OCI-LY7 (cell line): ENCODE measurements around the gene THRB. TPM values are rescaled to one million over a fixed set of nuclear protein-coding genes. Genes with fewer than 3 reads are reported as not detected.

Experiments used
- BruUV-seq: library from RNA; stranded (reverse); fragments of 400-500 nt; replicated peaks from 2 replicates; lab custom pipeline; 2021; lab: Mats Ljungman, UMichigan
- CTCF ChIA-PET: fragments of 300-600 bp; sonication (Branson Sonifier 250); formaldehyde crosslinking; loops from one replicate; lab custom pipeline; 2022; ENCODE audit warnings: antibody characterized with exemption; ENCODE audit not compliant: unreplicated experiment; lab: Charles Lee
- POLR2A ChIA-PET: fragments of 300-600 bp; sonication (Branson Sonifier 250); formaldehyde crosslinking; loops from one replicate; lab custom pipeline; 2022; ENCODE audit warnings: antibody characterized with exemption; lab: Charles Lee
- DNase-seq: peaks from one replicate; pipeline ENCODE4 v3.0.0-alpha.2; 2015; ENCODE audit warnings: low spot score
- H2AFZ ChIP-seq: fragments of 200-600 bp; sonication (generic), shearing (Covaris generic); 2 replicates; pipeline ENCODE4 v1.6.1; 2014; ENCODE audit warnings: mild to moderate bottlenecking, antibody characterized with exemption, low read length, moderate library complexity
- H3K27ac ChIP-seq: fragments of 200-600 bp; sonication (generic); 2 replicates; pipeline ENCODE4 v1.5.1; 2014; ENCODE audit warnings: mixed run types, low read depth, mild to moderate bottlenecking, moderate library complexity, low read length, inconsistent platforms; ENCODE audit not compliant: poor library complexity, severe bottlenecking
- H3K36me3 ChIP-seq: fragments of 200-600 bp; sonication (generic); 2 replicates; pipeline ENCODE4 v1.6.1; 2014; ENCODE audit warnings: mild to moderate bottlenecking, antibody characterized with exemption, low read length, moderate library complexity, mixed read lengths; ENCODE audit not compliant: insufficient read depth
- H3K4me1 ChIP-seq: fragments of 200-600 bp; sonication (generic); 2 replicates; pipeline ENCODE4 v1.5.1; 2014; ENCODE audit warnings: mild to moderate bottlenecking, low read length; ENCODE audit not compliant: insufficient read depth, poor library complexity, severe bottlenecking
- H3K4me2 ChIP-seq: fragments of 200-600 bp; sonication (generic); 2 replicates; pipeline ENCODE4 v1.6.1; 2014; ENCODE audit warnings: mild to moderate bottlenecking, low read length
- H3K4me3 ChIP-seq: fragments of 200-600 bp; sonication (generic); 2 replicates; pipeline ENCODE4 v1.5.1; 2014; ENCODE audit warnings: mild to moderate bottlenecking, low read depth, low read length; ENCODE audit not compliant: poor library complexity, severe bottlenecking
- H3K79me2 ChIP-seq: fragments of 200-600 bp; sonication (generic); 2 replicates; pipeline ENCODE4 v1.6.1; 2016; ENCODE audit warnings: low read depth, mild to moderate bottlenecking, low read length, moderate library complexity, mixed read lengths; ENCODE audit not compliant: insufficient read depth
- H3K9me2 ChIP-seq: fragments of 200-600 bp; sonication (generic); 2 replicates; pipeline ENCODE4 v1.6.1; 2016; ENCODE audit warnings: mild to moderate bottlenecking, low read length, mixed read lengths; ENCODE audit not compliant: insufficient read depth
- H3K9me3 ChIP-seq: fragments of 200-600 bp; sonication (generic); 2 replicates; pipeline ENCODE4 v1.6.1; 2014; ENCODE audit warnings: mild to moderate bottlenecking, mixed run types, low read length, mixed read lengths
- H4K20me1 ChIP-seq: fragments of 200-600 bp; sonication (generic); 2 replicates; pipeline ENCODE4 v1.6.1; 2014; ENCODE audit warnings: mild to moderate bottlenecking, antibody characterized with exemption, low read length, moderate library complexity, mixed read lengths; ENCODE audit not compliant: insufficient read depth
- EZH2phosphoT487 ChIP-seq: fragments of 200-600 bp; sonication (generic); IDR thresholded peaks from 2 replicates; pipeline ENCODE4 v1.6.1; 2018; ENCODE audit warnings: low read depth, borderline replicate concordance, mild to moderate bottlenecking, mixed run types, antibody characterized with exemption, low read length, moderate library complexity, mixed read lengths
- intact Hi-C: fragments of 100-400 bp; cut with micrococcal nuclease; formaldehyde crosslinking; loops from one replicate; pipeline ENCODE4 v1.10.0; 2022; ENCODE audit not compliant: unreplicated experiment
- total RNA-seq, 2 experiments: library from RNA; depleted of rRNA in 1 of 2; stranded (reverse); fragments of >200 nt in 1 of 2; shearing (Covaris generic) in 1 of 2; gene quantifications; 2 replicates each; pipeline ENCODE4 v1.2.3, GENCODE V29; 2014 to 2022
- TF ChIP-seq, protein P1 (sequence below): fragments of 200-600 bp; sonication (generic); conservative IDR thresholded peaks from 2 replicates; pipeline ENCODE4 v1.5.1; 2014; ENCODE audit warnings: mild to moderate bottlenecking, antibody characterized with exemption, low read length, moderate library complexity, mixed read lengths

The THRB gene
- total RNA-seq, 2 experiments from 2014 or later = not detected

DNA sequence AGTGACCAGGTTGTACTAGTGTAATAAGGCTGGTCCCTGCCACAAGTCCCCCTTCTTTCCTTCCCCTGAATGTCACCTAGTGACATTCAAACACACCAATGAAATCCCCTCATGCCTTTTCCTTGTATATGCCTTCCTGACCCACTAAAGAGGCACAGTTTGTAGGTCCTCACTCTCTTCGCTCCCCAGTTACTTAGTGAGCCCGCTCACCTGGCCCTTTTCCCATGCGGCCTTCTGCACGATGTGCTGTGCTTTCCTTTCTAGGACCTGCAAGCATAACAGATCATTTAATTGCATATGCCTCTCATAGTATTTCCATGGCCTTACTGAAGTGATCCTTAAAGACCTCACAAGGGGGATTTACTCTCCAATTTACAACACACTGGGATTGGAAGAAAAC, 146.3 kb downstream of the THRB start:
- intact Hi-C loops = no loop called here
- POLR2A ChIA-PET = interaction anchor here (0.7 kb wide), 1 partner anchor 1720 kb away, joined by 3 read pairs; no protein-coding TSS in a partner anchor
- no TSS peak for BruUV-seq

DNA sequence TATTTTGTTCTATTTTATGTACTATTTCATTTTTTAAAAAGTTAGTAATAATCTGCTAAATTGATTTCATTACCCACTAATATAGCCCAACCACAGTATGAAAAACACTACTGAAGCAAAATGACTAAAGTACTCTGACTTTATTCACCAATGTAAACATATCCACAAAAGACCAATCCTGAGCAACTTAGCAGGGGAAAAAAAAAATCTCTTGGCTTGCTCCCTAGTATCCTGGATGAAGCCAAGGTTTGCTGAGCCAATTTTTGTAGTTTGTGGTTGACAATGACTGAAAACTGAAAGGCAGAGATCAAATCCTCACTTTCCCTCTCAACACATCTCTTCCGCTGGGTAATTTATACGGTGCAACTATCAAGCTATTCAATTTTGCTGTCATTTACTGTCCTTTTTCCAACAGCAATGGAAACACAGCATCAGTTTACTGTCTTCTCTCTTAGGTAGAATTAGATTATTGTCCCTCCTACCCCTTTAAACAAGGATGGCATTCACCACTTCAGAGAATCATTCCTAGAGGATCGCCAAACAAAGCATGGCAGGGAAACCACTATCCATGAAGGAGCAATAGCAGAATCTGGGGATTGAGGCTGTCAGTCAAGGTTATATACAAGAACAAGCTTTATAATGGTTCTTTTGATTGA, 149.7 kb downstream of the THRB start:
- H2AFZ ChIP-seq = no peak overlapping the region
- no peak for TF ChIP-seq EZH2phosphoT487
- TF ChIP-seq, protein P1, sequence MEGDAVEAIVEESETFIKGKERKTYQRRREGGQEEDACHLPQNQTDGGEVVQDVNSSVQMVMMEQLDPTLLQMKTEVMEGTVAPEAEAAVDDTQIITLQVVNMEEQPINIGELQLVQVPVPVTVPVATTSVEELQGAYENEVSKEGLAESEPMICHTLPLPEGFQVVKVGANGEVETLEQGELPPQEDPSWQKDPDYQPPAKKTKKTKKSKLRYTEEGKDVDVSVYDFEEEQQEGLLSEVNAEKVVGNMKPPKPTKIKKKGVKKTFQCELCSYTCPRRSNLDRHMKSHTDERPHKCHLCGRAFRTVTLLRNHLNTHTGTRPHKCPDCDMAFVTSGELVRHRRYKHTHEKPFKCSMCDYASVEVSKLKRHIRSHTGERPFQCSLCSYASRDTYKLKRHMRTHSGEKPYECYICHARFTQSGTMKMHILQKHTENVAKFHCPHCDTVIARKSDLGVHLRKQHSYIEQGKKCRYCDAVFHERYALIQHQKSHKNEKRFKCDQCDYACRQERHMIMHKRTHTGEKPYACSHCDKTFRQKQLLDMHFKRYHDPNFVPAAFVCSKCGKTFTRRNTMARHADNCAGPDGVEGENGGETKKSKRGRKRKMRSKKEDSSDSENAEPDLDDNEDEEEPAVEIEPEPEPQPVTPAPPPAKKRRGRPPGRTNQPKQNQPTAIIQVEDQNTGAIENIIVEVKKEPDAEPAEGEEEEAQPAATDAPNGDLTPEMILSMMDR = no peak
- H3K9me3 ChIP-seq = no peaks in the 10 kb centered on the region
- CTCF ChIA-PET = no interaction called here
- H3K79me2 ChIP-seq = no peaks in the 10 kb centered on the region
- no TSS peak for BruUV-seq
- POLR2A ChIA-PET = no interaction called here
- H3K9me2 ChIP-seq = no peaks in the 10 kb centered on the region
- intact Hi-C loops = no loop called here
- no peak overlapping the region for H3K4me2 ChIP-seq
- H3K27ac ChIP-seq = no peak overlapping the region
- H3K36me3 ChIP-seq = no peaks in the 10 kb centered on the region
- no peaks in the 10 kb centered on the region for H3K4me1 ChIP-seq
- no peaks in the 10 kb centered on the region for H4K20me1 ChIP-seq
- no peak overlapping the region for H3K4me3 ChIP-seq
- no peak for DNase-seq

More for the DNA sequence above, 146.3 kb downstream of the THRB start:
- no peaks in the 10 kb centered on the region for H3K9me3 ChIP-seq
- H3K9me2 ChIP-seq = no peaks in the 10 kb centered on the region
- CTCF ChIA-PET = no interaction called here
- no peak for DNase-seq
- no peaks in the 10 kb centered on the region for H3K4me1 ChIP-seq
- H3K79me2 ChIP-seq = no peaks in the 10 kb centered on the region
- H3K27ac ChIP-seq = no peak overlapping the region
- H3K36me3 ChIP-seq = no peaks in the 10 kb centered on the region
- no peak overlapping the region for H3K4me3 ChIP-seq
- H4K20me1 ChIP-seq = no peaks in the 10 kb centered on the region
- TF ChIP-seq, protein P1 = no peak
- no peak for TF ChIP-seq EZH2phosphoT487
- no peak overlapping the region for H2AFZ ChIP-seq
- H3K4me2 ChIP-seq = no peak overlapping the region

DNA sequence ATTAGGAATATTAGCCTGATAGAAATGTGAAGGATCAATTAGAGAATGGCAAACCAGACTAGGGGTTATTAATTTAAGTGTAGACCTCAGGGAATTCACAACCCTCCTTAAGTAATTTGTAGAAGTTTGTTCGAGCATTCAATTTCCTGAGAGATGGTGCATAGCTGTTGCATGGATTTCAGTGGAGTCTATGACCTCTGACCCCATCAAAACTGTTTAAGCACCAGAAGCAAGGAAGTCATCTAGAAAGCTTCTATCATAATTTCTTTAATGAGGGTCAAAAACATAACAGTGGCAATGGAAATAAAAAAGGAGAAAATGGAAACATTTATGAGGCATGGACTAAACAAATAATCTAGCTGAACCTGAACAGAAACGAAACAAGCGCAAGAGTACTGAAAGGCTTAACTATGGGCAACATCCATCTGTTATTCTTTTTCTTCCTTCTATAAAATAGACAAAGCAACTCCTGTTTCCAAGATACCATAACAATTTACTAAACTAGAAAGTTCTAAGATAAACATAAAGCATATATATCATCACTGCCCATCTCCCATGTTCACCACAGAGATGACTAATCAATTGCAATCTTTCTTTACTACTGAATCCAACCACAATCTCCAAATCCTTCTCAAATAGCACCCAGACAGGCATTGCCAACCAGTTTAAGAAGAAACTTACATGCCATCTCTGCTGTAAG, 151.4 kb downstream of the THRB start:
- no peak overlapping the region for H3K4me2 ChIP-seq
- ChIA-PET CTCF (no interaction called here), POLR2A (interaction anchor here (0.6 to 0.7 kb wide), 2 partner anchors 384 to 994 kb away, joined by 3 read pairs; no protein-coding TSS in a partner anchor)
- no peaks in the 10 kb centered on the region for H3K36me3 ChIP-seq
- DNase-seq = no peak
- no peaks in the 10 kb centered on the region for H4K20me1 ChIP-seq
- intact Hi-C loops = no loop called here
- H3K4me3 ChIP-seq = no peak overlapping the region
- H3K9me2 ChIP-seq = no peaks in the 10 kb centered on the region
- no TSS peak for BruUV-seq
- no peaks in the 10 kb centered on the region for H3K4me1 ChIP-seq
- H3K27ac ChIP-seq = no peak overlapping the region
- H3K9me3 ChIP-seq = no peaks in the 10 kb centered on the region
- H3K79me2 ChIP-seq = no peaks in the 10 kb centered on the region
- H2AFZ ChIP-seq = no peak overlapping the region
- TF ChIP-seq, protein P1 = no peak
- TF ChIP-seq EZH2phosphoT487 = no peak
